Measurements from ENCODE around the gene GYG2. TPM values are rescaled to one million over a fixed set of nuclear protein-coding genes. Genes with fewer than 3 reads are reported as not detected.
"Not testable (repeated sequence)": the region's sequence is repeated elsewhere in the genome, so short reads cannot be mapped to it uniquely, and the experiment has no call there.

The GYG2 gene
- total RNA-seq, 1 donor from 2014 or later = not detected

GRCh38 chrX:2883770-2884169 is 55.0 kb downstream of the GYG2 start:
- DNase-seq = no peak
- Mint-ChIP-seq H3K36me3 (ENCODE audit: low read depth) (no peaks in the 10 kb centered on the region), H3K27me3 (peaks cover 2% of the 10 kb centered on the region), H3K4me3 (no peak overlapping the region), H3K4me1 (no peaks in the 10 kb centered on the region), H3K9me3 (no peaks in the 10 kb centered on the region), H3K27ac (no peak overlapping the region)
- POLR2A ChIA-PET = no interaction called here
- no peak for ATAC-seq (ENCODE audit: low read depth)
- CTCF ChIA-PET = no interaction called here
- intact Hi-C loops (cut with micrococcal nuclease) = no loop called here
- no peak for TF ChIP-seq CTCF (IDR thresholded peaks at IDR 0.05)

GRCh38 chrX:2888309-2888708 is 59.6 kb downstream of the GYG2 start:
- peaks cover 7% of the 10 kb centered on the region for H3K4me1 Mint-ChIP-seq
- no peaks in the 10 kb centered on the region for H3K27me3 Mint-ChIP-seq
- TF ChIP-seq CTCF (IDR thresholded peaks at IDR 0.05) = no peak
- intact Hi-C loops (cut with micrococcal nuclease) = no loop called here
- CTCF ChIA-PET = no interaction called here
- no peak for ATAC-seq (ENCODE audit: low read depth)
- no peak for DNase-seq
- no peaks in the 10 kb centered on the region for H3K9me3 Mint-ChIP-seq
- POLR2A ChIA-PET = no interaction called here
- H3K36me3 Mint-ChIP-seq (ENCODE audit: low read depth) = no peaks in the 10 kb centered on the region
- no peak overlapping the region for H3K27ac Mint-ChIP-seq
- H3K4me3 Mint-ChIP-seq = no peak overlapping the region

GRCh38 chrX:2889045-2889605 is 60.4 kb downstream of the GYG2 start:
- H3K4me3 Mint-ChIP-seq = peak overlapping the region; percentile 82
- intact Hi-C loops (cut with micrococcal nuclease) = no loop called here
- no peak for TF ChIP-seq CTCF (IDR thresholded peaks at IDR 0.05)
- ATAC-seq (ENCODE audit: low read depth) = no peak
- no peaks in the 10 kb centered on the region for H3K9me3 Mint-ChIP-seq
- no peak overlapping the region for H3K27ac Mint-ChIP-seq
- H3K36me3 Mint-ChIP-seq (ENCODE audit: low read depth) = no peaks in the 10 kb centered on the region
- POLR2A ChIA-PET = no interaction called here
- DNase-seq = no peak
- H3K4me1 Mint-ChIP-seq = peaks cover 7% of the 10 kb centered on the region
- no peaks in the 10 kb centered on the region for H3K27me3 Mint-ChIP-seq
- CTCF ChIA-PET = no interaction called here

- peak overlapping the region; percentile 82 for H3K4me3 Mint-ChIP-seq
- intact Hi-C loops (cut with micrococcal nuclease); H3K27ac Mint-ChIP-seq; CTCF ChIA-PET; ATAC-seq (ENCODE audit: low read depth); H3K36me3 Mint-ChIP-seq (ENCODE audit: low read depth); POLR2A ChIA-PET; H3K27me3 Mint-ChIP-seq; H3K4me1 Mint-ChIP-seq; DNase-seq; H3K9me3 Mint-ChIP-seq: not testable (repeated sequence)
Observed at GRCh38 chrX:2889706-2890490, 61.2 kb downstream of the GYG2 start.

- DNase-seq; CTCF ChIA-PET; H3K9me3 Mint-ChIP-seq; ATAC-seq (ENCODE audit: low read depth); H3K27ac Mint-ChIP-seq; H3K27me3 Mint-ChIP-seq; POLR2A ChIA-PET; H3K36me3 Mint-ChIP-seq (ENCODE audit: low read depth); intact Hi-C loops (cut with micrococcal nuclease); H3K4me3 Mint-ChIP-seq; H3K4me1 Mint-ChIP-seq: not testable (repeated sequence)
Observed at GRCh38 chrX:2890536-2891460, 62.1 kb downstream of the GYG2 start.

- H3K4me3 Mint-ChIP-seq = no peak overlapping the region
- intact Hi-C loops (cut with micrococcal nuclease) = no loop called here
- ChIA-PET POLR2A (no interaction called here), CTCF (no interaction called here)
- no peak overlapping the region for H3K27ac Mint-ChIP-seq
- no peaks in the 10 kb centered on the region for H3K27me3 Mint-ChIP-seq
- peaks cover 13% of the 10 kb centered on the region for H3K4me1 Mint-ChIP-seq
- DNase-seq = no peak
- H3K9me3 Mint-ChIP-seq = no peaks in the 10 kb centered on the region
- no peak for TF ChIP-seq CTCF (IDR thresholded peaks at IDR 0.05)
- no peak for ATAC-seq (ENCODE audit: low read depth)
- H3K36me3 Mint-ChIP-seq (ENCODE audit: low read depth) = no peaks in the 10 kb centered on the region
Observed at GRCh38 chrX:2892816-2893215, 64.1 kb downstream of the GYG2 start.
